Raji (cell line): ENCODE measurements around the gene ITGB3BP.

Experiments
- POLR2A ChIP-seq: IDR thresholded peaks from 2 replicates; pipeline ENCODE4 v1.6.1; 2011; ENCODE audit warnings: low read depth, low read length, control low read depth; ENCODE audit not compliant: insufficient read depth

The ITGB3BP gene

DNA sequence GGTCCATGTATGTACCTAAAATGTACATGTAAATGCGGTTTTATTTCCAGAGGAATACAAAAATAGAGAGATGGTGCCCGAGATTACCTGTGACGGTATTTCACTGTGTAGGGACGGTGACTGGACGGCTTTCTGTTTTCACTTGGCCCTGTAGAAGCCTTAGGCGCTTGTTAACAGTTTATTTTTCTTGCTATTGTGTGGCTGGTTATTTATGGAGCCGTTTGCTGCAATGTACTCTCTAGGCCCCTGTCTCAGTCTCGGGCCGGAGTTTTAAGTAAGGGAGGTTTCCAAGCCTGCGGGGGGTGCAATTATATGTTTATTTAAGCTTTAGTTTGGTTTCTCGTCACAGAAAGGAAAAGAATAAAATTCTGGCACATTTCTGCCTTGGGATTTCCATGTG, 713 bp upstream of the ITGB3BP start:
- no peak for TF ChIP-seq POLR2A

DNA sequence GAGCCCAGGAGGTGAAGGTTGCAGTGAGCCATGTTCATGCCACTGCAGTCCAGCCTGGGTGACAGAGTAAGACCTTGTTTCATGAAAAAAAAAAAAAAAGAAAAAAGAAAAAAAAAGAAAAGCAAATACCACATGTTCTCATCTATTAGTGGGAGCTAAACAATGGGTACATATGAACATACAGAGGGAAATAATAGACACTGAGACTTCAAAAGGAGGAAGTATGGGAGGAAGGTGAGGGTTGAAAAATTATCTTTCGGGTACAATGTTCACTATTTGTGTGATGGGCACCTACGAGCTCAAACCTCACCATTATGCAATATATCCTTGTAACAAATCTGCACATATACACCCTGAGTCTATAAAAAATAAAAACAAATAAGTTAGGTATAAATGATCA, 6.4 kb downstream of the ITGB3BP start:
- TF ChIP-seq POLR2A: no peak

DNA sequence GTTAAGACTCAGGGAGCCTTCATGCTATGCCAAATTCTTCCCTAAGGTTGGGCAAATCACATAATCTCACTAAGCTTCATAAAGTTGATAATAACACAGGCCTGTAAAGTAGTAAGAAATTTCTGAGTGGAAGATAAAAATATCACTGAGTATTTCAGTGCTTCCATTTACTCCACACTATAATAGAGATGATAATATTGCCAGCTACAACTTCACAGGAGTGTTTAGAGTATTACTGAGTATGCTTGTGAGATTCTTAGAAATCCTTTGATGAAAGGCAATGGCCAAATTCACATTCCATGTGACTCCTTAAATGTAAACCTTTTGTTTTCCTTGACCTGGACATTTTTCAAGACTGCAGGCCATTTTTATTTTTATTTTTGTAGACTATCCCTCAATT, 10.4 kb downstream of the ITGB3BP start:
- no peak for TF ChIP-seq POLR2A

DNA sequence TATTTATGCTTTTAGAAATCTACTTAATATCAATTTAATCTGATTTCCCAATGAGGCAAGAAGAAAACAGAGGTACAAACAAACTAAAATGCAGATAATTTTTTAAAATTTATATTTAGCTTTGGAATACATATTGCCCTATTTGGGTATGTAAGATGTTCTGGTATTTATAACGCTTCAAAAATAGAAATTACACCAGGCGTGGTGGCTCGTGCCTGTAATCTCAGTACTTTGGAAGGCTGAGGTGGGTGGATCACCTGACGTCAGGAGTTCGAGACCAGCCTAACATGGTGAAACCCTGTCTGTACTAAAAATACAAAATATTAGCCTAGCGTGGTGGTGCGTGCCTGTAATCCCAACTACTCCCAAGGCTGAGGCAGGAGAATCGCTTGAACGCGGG, 13.3 kb downstream of the ITGB3BP start:
- no peak for TF ChIP-seq POLR2A

DNA sequence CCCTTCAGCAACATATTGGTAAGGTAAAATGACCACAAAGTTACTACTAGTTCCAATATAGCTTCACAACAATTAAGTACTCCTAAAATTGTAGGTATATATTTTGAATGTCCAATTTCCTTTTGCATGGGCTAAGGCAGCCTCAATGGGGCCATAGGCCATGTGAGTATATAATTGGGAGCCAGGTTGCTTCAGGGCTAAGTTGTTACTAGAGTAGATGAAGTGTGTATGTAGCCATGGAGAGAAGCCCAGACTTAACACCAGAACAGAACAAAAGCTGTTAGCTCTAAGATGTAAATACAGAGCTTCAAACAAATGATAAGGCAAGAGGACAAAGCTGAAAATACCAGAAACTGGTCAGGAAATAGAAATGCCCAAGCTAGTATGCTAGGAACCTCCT, 16.2 kb downstream of the ITGB3BP start:
- no peak for TF ChIP-seq POLR2A

DNA sequence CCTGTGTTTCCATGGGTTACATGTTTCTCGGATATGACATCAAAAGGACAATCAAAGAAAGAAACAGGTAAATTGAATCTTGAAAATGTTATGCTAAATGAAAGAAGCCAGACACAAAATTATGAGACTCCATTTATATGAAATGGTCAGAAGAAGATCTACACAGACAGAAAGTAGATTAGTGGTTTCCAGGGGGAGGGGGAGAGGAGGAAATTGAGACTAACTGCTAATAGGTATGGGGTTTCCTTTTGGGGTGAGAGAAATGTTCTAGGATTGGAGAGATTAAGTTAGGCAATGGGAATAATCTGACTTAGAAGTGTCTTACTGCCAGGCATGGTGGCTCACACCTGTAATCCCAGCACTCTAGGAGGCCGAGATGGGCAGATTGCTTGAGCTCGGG, 21.8 kb downstream of the ITGB3BP start:
- no peak for TF ChIP-seq POLR2A

DNA sequence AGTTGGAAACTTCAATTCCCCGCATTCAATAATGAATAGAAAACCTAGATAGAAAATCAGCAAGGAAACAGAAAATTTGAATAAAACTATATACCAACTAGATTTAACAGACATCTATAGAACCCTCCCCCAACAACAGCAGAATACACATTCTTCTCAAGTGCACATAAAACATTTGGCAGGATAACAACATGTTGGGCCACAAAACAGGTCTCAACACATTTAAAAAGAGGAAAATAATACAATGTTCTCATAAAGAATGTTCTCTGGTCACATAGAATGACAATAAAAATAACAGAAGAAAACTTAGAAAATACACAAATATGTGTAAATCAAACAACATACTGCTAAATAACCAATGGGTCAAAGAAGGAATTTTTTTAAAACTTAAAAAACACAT, 24.9 kb downstream of the ITGB3BP start:
- TF ChIP-seq POLR2A: no peak

DNA sequence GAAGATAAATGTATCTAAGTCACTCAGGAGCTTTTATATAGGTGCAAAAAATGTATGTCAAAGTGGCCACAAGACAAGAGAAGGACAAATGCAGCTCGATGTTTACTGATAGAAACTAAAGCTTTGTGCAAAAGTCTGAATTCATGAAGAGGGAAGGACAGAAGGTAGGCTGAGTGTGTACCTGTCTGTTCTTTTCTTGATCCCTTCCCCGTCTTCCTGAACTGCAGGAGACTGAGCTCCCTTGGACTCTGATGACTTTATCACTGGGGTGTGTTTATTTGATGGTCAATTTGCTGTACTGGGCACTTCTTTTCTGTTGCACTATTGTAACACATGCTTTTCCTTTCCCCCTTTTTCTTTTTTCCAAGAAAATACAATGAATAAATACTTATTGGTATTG, 25.4 kb downstream of the ITGB3BP start:
- TF ChIP-seq POLR2A: no peak

DNA sequence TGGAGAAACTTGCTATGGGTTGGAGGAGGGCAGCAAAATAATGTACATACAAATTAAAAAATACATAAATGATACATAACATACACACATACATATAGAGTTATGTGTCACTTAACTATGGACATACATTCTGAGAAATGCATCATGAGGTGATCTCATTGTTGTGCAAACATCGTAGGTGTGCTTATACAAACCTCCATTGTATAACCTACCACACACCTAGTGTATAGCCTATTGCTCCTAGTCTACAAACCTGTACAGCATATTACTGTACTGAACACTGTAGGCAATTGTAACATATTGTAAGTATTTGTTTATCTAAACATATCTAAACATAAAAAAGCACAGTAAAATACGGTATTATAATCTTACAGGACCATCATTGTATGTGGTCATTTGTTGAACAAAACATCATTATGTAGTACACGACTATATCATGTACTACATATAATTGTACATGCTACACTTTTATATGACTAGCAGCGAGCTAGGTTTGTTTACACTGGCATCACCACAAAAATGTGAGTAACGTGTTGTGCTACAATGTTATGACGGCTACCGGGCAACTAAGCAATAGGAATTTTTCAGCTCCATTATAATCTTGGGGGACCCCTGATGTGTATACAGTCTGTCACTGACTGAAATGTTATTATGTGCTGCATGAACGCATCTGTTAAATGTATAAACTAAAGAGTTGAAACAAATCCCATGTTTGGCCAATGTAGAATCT, 35.5 kb downstream of the ITGB3BP start:
- no peak for TF ChIP-seq POLR2A

DNA sequence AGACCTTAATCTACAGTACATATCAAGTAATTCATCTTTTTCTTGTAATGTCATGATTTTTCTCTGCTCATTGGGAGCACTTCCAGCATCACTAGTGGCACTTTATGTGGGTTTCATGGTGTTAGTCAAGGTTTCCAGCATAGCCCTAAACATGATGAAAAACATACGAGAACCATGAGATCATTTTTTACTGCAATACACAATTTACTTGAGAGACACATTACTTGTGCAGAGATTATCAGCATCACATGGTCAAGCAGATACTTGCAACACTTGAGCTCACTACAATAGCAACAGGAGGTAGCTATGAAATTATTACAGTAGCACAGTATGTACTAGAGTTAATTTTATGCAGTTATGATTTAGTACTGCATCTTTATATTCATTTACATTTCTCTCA, 36.4 kb downstream of the ITGB3BP start:
- no peak for TF ChIP-seq POLR2A

DNA sequence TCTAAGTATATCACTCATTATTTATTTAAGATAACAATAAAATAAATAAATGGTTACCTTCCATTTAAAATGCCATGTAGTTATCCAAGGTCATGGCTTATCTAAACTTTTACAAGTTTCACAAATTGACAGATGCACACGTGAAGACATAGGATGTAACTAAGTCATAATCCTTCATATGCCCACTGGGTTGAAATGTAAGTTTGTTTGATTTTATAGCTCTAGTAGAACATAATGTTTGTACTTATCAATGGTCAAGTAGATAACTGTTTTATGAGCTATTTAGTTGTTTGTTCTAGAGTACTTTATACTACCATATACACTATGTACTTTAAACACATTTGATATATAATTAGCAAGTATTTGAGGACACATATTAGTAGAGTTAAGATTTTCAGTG, 43.0 kb downstream of the ITGB3BP start:
- TF ChIP-seq POLR2A: no peak

DNA sequence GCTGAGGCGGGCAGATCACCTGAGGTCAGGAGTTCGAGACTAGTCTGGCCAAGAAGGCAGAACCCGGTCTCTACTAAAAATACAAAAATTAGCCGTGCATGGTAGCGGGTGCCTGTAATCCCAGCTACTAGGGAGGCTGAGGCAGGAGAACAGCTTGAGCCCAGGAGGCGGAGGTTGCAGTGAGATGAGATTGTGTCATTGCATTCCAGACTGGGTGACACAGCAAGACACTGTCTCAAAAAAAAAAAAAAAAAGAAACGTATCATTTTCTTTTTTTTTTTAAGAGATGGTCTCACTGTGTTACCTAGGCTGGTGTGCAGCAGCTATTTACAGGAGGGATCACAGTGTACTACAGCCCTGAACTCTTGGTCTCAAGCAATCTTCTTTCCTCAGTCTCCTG, 47.3 kb downstream of the ITGB3BP start:
- no peak for TF ChIP-seq POLR2A

DNA sequence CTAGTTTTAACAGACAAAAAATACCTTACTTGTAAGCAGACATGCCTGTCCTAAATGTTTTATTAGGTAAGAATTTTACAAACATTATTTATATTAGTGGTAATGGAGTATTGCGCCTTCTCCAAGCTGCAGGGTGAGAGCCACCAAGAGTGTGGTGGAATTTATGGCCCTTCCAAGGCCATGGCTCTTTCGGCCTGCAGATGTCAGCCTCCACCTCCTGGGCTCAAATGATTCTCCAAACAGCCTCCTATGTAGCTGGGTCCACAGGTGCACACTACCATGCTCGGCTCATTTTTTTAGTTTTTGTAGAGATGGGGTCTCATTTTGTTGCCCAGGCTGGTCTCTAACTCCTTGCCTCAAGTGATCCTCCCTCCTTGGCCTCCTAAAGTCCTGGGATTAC, 56.3 kb downstream of the ITGB3BP start:
- no peak for TF ChIP-seq POLR2A

DNA sequence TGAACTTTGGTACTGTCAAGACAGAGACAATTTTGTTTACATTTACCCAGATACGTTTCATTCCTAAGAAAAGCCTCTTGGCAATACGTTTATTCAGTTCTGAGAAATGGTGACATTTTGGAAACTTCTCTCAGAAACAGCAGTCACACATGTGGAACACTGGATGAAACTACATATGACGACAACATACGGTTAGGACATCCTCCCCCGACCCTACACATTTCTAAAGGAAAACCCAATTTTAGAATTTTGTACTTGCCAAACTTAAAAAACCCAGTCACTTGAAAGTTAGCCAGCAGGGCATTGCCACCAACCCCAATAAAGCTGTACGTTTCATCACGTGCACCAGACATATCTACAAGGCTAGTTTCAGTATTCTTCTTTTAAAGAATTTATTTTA, 56.8 kb downstream of the ITGB3BP start:
- TF ChIP-seq POLR2A: no peak

DNA sequence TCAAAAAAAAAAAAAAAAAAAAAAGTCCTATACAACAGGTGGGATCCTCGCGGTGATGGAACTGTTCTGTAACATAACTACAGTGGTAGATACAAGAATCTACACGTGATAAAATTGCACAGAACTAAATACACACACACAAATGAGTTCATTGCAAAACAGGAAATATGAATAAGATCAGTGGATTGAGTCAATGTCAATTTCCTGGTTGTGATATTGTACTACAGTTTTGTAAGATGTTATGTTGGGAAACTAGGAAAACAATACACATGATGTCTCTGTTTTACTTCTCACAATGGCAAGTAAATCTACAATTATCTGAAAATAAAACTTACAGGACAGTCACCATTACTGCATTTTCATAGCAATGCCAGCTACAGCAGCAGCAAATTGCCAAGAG, 59.8 kb downstream of the ITGB3BP start:
- TF ChIP-seq POLR2A: no peak

DNA sequence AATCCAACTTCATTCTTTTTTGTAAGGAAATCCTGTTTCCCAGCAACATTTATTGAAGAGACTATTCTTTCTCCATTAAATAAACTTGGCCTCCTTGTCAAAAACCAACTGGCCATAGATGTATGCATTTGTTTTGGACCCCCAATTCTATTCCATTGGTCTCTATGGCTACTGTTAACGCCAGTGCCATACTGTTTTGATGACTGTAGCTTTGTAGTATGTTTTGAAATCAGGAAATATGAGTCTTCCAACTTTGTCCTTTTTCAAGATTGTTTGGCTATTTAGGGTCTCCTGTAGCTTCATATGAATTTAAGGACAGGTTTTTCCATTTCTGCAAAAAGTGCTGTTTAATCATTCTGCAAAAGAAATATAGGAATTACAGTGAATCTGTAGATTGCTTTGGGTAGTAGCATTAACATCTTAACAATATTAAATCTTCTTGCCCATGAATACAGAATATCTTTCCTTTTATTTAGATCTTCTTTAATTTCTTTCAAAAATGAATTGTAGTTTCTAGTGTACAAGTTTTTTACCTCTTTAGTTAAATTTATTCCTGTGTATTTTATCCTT, 61.3 kb downstream of the ITGB3BP start:
- TF ChIP-seq POLR2A: no peak

DNA sequence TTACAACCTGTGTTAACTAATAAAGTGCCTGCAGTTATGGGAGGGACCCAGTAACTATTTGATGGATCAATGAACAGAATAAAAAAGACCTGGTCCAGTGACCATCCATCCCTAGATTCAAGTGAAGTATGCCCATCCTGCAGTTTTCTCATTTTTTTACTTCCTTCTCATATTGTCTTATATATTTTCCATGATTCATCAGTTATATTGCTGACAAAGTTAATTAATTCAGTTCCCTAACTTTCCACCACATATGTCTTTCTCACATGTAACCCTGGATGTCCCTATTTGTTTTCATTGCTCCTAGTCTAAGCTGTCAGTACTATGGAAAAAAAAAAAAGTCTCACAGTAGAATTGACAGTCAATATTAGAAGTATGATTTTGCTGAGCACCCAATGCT, 64.3 kb downstream of the ITGB3BP start:
- TF ChIP-seq POLR2A: no peak
